Hepatocyte (in vitro differentiated cells): ENCODE results near the gene LEMD2.

Source experiments
- CTCF ChIP-seq: fragments of 200-600 bp; sonication (generic); IDR thresholded peaks from 2 replicates; pipeline ENCODE4 v1.5.1; 2016; ENCODE audit warnings: antibody characterized with exemption, mild to moderate bottlenecking; ENCODE audit not compliant: poor library complexity
- EZH2 ChIP-seq: fragments of 200-600 bp; sonication (generic); IDR thresholded peaks from 2 replicates; pipeline ENCODE4 v1.6.1; 2016; ENCODE audit warnings: antibody characterized with exemption, mild to moderate bottlenecking, borderline replicate concordance

- TF ChIP-seq CTCF (no peak), EZH2 (no peak)
These were observed 9.5 kb upstream of the LEMD2 start for GRCh38 chr6:33798343-33798848.
